Activated T-helper 1 cell treated with anti-CD3 and anti-CD28 coated beads, Interleukin-12 subunit alpha, Interleukin-12 subunit beta, Interleukin-2, Interleukin-4 antibody, amounts not matched to agents 30 ng/mL and 10 ng/mL and 1 ng/mL, durations not matched to agents 14 hours and 24 hours and 36 hours (primary cell): ENCODE results near the gene ACO1. TPM values are rescaled to one million over a fixed set of nuclear protein-coding genes. Genes with fewer than 3 reads are reported as not detected.

Source experiments
- DNase-seq: peaks from one replicate; pipeline ENCODE4 v3.0.0; 2021; ENCODE audit warnings: low spot score
- H3K27ac Mint-ChIP-seq: one replicate; pipeline ENCODE4 v1.8.0; 2021; ENCODE audit warnings: mild to moderate bottlenecking, mixed read lengths
- H3K27me3 Mint-ChIP-seq: one replicate; pipeline ENCODE4 v1.8.0; 2022; ENCODE audit warnings: mild to moderate bottlenecking, moderate library complexity, mixed read lengths; ENCODE audit not compliant: insufficient read depth
- H3K36me3 Mint-ChIP-seq: one replicate; pipeline ENCODE4 v1.8.0; 2021; ENCODE audit warnings: low read depth, mixed read lengths
- H3K4me1 Mint-ChIP-seq: one replicate; pipeline ENCODE4 v1.8.0; 2021; ENCODE audit warnings: low read depth, mixed read lengths
- H3K4me3 Mint-ChIP-seq: one replicate; pipeline ENCODE4 v1.8.0; 2021; ENCODE audit warnings: mild to moderate bottlenecking, moderate library complexity, mixed read lengths
- H3K9me3 Mint-ChIP-seq: one replicate; pipeline ENCODE4 v1.8.0; 2021; ENCODE audit warnings: mixed read lengths
- intact Hi-C: fragments of 100-400 bp; cut with micrococcal nuclease; formaldehyde crosslinking; loops from one replicate; pipeline ENCODE4 v1.15.1; 2024
- total RNA-seq: library from RNA; stranded (reverse); gene quantifications from 2 replicates; pipeline ENCODE4 v1.2.3, GENCODE V29; 2022

The ACO1 gene
- total RNA-seq, 1 donor from 2014 or later: 6.9 TPM

GRCh38 chr9:32490601-32491000 lies 106.2 kb downstream of the ACO1 start:
- intact Hi-C loops: loop anchor here (5.0 kb wide), 2 partner anchors 33 to 62 kb away; partner anchors contain the start of genes SMIM27 and TOPORS
- no peaks in the 10 kb centered on the region for H3K9me3 Mint-ChIP-seq
- H3K4me1 Mint-ChIP-seq: no peaks in the 10 kb centered on the region
- no peaks in the 10 kb centered on the region for H3K27me3 Mint-ChIP-seq
- DNase-seq: no peak
- no peak overlapping the region for H3K4me3 Mint-ChIP-seq
- peaks cover 37% of the 10 kb centered on the region for H3K36me3 Mint-ChIP-seq
- no peak overlapping the region for H3K27ac Mint-ChIP-seq

- Mint-ChIP-seq H3K27ac (no peak overlapping the region), H3K4me3 (no peak overlapping the region), H3K27me3 (no peaks in the 10 kb centered on the region), H3K36me3 (peaks cover 45% of the 10 kb centered on the region), H3K9me3 (no peaks in the 10 kb centered on the region), H3K4me1 (peaks cover 6% of the 10 kb centered on the region)
- intact Hi-C loops: no loop called here
- DNase-seq: no peak
Measured at GRCh38 chr9:32497921-32498320, 113.5 kb downstream of the ACO1 start.

DNA sequence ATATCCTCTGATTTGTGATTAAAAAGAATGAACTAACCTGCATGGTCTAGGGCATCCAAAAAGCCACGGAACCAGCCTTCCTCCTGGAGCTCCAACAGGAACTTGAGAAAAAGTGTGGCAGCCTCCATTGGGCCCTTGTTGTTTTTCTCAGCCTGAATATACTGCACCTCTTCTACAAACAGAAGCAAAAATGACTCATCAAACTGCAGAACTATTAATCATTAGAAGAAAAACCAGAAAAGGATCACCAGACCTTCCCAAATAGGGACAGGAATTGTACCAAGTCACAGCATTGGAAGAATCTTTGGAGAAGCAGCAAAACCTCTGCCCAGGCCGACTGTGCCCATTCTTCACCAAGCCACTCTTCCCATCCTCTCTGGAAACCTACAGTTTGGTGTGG lies 116.3 kb downstream of the ACO1 start:
- H3K4me1 Mint-ChIP-seq: peaks cover 10% of the 10 kb centered on the region
- no peaks in the 10 kb centered on the region for H3K27me3 Mint-ChIP-seq
- no peaks in the 10 kb centered on the region for H3K9me3 Mint-ChIP-seq
- intact Hi-C loops: no loop called here
- DNase-seq: no peak
- no peak overlapping the region for H3K4me3 Mint-ChIP-seq
- H3K27ac Mint-ChIP-seq: no peak overlapping the region
- H3K36me3 Mint-ChIP-seq: peaks cover 44% of the 10 kb centered on the region

GRCh38 chr9:32501868-32502267 lies 117.4 kb downstream of the ACO1 start:
- Mint-ChIP-seq H3K27ac (no peak overlapping the region), H3K9me3 (no peaks in the 10 kb centered on the region), H3K4me3 (no peak overlapping the region), H3K27me3 (no peaks in the 10 kb centered on the region), H3K4me1 (peaks cover 10% of the 10 kb centered on the region), H3K36me3 (peaks cover 35% of the 10 kb centered on the region)
- intact Hi-C loops: no loop called here
- DNase-seq: no peak

DNA sequence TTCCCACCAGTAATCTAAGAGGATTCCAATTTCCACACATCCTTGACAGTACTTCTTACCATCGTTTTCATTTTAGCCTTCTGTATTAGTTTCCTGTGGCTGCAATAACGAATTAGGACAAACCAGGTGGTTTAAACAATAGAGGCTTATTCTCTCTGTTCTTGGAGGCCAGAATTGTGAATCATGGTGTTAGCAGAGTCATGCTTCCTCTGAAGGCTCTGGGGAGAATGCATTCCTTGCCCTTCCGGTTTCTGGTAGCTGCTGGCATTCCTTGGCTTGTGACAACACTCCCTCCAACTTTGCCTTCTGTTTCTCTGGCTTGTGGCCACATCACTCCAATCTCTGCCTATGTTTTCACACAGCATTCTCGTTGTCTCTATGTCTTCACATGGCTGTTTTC lies 118.0 kb downstream of the ACO1 start:
- no peaks in the 10 kb centered on the region for H3K27me3 Mint-ChIP-seq
- peaks cover 34% of the 10 kb centered on the region for H3K36me3 Mint-ChIP-seq
- intact Hi-C loops: no loop called here
- no peaks in the 10 kb centered on the region for H3K9me3 Mint-ChIP-seq
- DNase-seq: no peak
- H3K4me3 Mint-ChIP-seq: no peak overlapping the region
- peak overlapping the region; percentile 48 for H3K27ac Mint-ChIP-seq
- peaks cover 10% of the 10 kb centered on the region for H3K4me1 Mint-ChIP-seq

- H3K9me3 Mint-ChIP-seq: no peaks in the 10 kb centered on the region
- H3K4me1 Mint-ChIP-seq: peaks cover 10% of the 10 kb centered on the region
- no peaks in the 10 kb centered on the region for H3K27me3 Mint-ChIP-seq
- H3K4me3 Mint-ChIP-seq: no peak overlapping the region
- intact Hi-C loops: no loop called here
- no peak overlapping the region for H3K27ac Mint-ChIP-seq
- H3K36me3 Mint-ChIP-seq: peaks cover 32% of the 10 kb centered on the region
- DNase-seq: no peak
Measured at GRCh38 chr9:32503008-32503407, 118.6 kb downstream of the ACO1 start.

Other genes starting within 250 kb of the ACO1 start
- 6.1 and 6.5 TPM in 2 replicates for gene RIGI, start 141.6 kb downstream of the ACO1 start, total RNA-seq
- gene SMIM27, start 167.7 kb downstream of the ACO1 start, total RNA-seq: 8.7 and 11.0 TPM in 2 replicates
- 14.8 and 15.1 TPM in 2 replicates for gene TOPORS, start 167.9 kb downstream of the ACO1 start, total RNA-seq
- gene NDUFB6, start 188.5 kb downstream of the ACO1 start, total RNA-seq: 46.3 and 48.2 TPM in 2 replicates